ENCODE results near the gene MPIG6B.

The MPIG6B gene

DNA sequence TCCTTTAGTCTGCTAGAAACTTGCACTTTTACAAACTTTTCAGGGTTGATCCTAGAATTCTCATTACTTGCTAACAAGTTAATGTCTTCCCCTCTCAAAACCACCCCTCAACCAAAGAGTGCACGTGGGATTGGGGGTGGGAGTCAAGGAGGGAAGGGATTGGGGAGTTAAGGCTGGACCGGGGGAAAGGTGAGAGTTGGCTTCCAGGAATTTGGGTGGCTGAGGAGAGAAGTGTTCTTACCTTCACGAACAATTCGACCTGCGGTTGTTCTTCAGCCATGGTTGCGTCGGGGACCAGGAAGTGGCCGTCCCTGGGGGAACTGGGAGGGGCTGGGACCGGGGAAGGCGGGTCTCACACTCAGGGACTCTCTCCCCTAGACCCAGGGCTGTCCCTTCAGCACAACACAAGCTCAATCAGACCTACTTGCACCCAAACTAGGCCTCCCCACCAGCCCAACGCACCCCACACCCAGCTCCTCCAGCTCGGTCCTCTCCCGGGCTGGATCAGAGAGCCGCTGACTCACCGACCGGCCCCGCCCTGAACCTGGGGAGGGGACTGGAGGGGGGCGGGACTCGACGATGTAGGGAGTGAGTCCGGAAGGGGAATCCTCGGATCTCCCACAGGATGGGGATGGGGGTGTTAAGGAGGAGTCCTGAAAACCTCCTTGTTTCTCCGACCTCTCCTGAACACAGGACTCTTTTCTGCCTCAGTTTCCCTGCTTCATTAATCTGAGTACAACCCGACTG lies 13.0 kb downstream of the MPIG6B start, which contains the start of gene CLIC1:
Gene CLIC1, minus strand, starts transcription at position 510 of the 747 bp plus-strand sequence. Its CDS starts 230 bp downstream, at position 280.
- FAIRE-seq: peak; percentile 73
- TF ChIP-seq TAF1 (IDR thresholded peaks at IDR 0.05; ENCODE audit: borderline replicate concordance, low read depth, low read length): peak; percentile 54; the same call in 1 of the 2 replicates
- peak; percentile 62 for TF ChIP-seq POLR2AphosphoS5 (IDR thresholded peaks at IDR 0.05; ENCODE audit: low read depth, low read length)
- peak; percentile 91 for TF ChIP-seq POLR2A (IDR thresholded peaks at IDR 0.05; ENCODE audit: low read depth, low read length)
- DNase-seq (ENCODE audit: insufficient read length): peak; percentile 81

DNA sequence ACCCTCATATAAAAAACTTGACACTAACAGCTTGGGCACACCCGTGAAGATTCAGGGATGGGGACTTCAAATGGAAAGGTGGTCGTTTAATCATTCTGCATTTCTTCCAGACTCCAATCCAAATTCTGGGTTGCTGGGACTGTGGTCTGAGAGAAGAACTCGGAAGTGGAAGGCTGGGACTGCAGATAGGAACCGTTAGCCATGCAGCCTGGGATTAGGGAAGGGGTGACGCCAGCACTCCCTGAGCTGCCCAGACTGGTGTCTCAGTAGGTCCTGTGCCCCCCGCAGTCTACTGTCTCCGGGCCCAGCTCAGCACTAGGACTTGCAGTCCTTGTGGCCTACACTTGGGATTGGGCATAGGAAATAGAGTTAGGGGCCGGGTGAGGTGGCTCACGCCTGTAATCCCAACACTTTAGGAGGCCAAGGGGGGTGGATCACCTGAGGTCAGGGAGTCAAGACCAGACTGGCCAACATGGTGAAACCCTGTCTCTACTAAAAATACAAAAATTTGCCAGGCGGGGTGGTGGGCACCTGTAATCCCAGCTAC lies 13.7 kb downstream of the MPIG6B start:
- TF ChIP-seq TAF1 (IDR thresholded peaks at IDR 0.05; ENCODE audit: borderline replicate concordance, low read depth, low read length): no peak
- TF ChIP-seq POLR2A (IDR thresholded peaks at IDR 0.05; ENCODE audit: low read depth, low read length): no peak
- no peak; the same call in 1 of the 2 replicates for TF ChIP-seq POLR2AphosphoS5 (IDR thresholded peaks at IDR 0.05; ENCODE audit: low read depth, low read length)
- no peak for FAIRE-seq
- DNase-seq (ENCODE audit: insufficient read length): no peak

DNA sequence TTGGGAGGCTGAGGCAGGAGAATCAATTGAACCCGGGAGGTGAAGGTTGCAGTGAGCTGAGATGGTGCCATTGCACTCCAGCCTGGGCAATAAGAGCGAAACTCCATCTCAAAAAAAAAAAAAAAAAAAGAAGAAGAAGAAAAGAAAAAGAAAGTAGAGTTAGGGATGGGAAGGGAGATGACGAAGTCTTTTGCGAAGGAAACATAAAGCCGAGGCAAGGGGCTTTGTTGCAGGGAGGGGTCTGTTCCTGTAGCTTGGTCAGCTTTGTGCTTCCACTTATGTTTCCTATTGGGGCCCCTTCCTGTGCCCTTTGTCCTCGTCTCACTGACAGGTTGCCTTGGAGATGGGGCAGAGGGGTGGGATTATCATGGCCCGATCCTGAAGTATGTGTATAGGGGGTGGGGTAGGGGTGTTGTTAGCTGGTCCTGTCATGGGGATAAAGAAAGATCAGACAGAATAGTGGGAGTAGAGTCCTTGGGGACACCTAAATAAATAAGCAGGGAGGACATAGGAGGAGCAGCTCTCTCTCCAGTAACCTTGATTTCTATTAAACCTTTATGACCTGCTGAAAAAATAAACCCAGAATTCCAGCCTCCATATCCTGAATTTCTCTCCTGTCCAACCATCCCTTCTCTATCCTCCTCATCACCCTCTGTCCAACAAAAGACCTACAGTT lies 14.3 kb downstream of the MPIG6B start:
- FAIRE-seq (no peak), DNase-seq (ENCODE audit: insufficient read length) (no peak)

DNA sequence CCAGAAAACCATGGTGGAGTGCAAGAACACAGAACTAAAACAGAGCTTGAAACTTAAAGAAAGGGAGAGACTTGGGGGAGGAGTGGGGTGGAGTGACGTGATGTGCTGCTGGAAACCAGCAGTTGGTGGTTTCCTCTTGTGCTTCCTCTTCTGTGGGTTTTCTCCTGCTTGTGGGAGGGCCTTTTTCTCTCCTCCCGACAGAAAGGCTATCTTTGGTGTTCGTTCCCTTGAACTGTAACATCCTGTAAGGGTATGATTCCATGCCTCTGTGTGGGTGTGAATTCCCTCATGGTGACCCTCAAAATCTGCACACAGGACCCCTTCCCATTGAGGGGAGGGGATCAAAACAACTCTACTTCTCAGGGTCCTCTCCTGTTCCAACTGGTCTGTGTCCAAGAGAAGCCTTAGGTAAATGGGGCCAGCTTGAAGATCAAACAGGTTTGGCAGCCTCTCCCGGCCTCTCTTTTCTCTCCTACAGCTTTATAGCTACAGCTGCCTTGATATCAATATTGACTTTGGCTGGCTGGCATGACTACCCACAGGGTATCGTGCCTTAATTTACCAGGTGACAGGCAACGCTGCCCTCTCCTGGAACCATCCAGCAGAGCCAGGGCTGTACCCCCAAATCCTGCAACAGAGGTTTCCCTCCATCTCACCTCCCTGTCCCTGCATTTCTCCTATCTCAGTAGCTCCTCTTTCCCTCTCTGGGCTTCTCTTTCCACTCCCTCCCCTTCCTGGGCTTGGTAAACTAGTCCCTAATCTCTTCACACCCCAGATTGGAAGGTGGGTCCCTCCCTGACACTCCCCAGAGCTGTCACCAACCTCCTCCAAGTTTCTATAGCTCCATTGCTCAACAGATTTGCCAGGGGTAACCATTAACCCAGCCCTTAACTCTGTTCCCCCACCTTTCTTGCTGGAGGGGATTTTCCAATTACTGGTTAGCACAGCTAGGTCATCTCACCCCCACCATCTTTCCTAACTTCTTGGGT lies 15.1 kb downstream of the MPIG6B start:
- FAIRE-seq (peak; percentile 38), DNase-seq (ENCODE audit: insufficient read length) (peak; percentile 61)
- TF ChIP-seq POLR2AphosphoS5 (IDR thresholded peaks at IDR 0.05; ENCODE audit: low read depth, low read length) (peak; percentile 82; the same call in 1 of the 2 replicates), TAF1 (IDR thresholded peaks at IDR 0.05; ENCODE audit: borderline replicate concordance, low read depth, low read length) (peak; percentile 61; the same call in 1 of the 2 replicates), POLR2A (IDR thresholded peaks at IDR 0.05; ENCODE audit: low read depth, low read length) (peak; percentile 67)

More for the DNA sequence above, 14.3 kb downstream of the MPIG6B start:
- TF ChIP-seq POLR2A (IDR thresholded peaks at IDR 0.05; ENCODE audit: low read depth, low read length) (no peak), POLR2AphosphoS5 (IDR thresholded peaks at IDR 0.05; ENCODE audit: low read depth, low read length) (no peak; the same call in 1 of the 2 replicates), TAF1 (IDR thresholded peaks at IDR 0.05; ENCODE audit: borderline replicate concordance, low read depth, low read length) (no peak)

DNA sequence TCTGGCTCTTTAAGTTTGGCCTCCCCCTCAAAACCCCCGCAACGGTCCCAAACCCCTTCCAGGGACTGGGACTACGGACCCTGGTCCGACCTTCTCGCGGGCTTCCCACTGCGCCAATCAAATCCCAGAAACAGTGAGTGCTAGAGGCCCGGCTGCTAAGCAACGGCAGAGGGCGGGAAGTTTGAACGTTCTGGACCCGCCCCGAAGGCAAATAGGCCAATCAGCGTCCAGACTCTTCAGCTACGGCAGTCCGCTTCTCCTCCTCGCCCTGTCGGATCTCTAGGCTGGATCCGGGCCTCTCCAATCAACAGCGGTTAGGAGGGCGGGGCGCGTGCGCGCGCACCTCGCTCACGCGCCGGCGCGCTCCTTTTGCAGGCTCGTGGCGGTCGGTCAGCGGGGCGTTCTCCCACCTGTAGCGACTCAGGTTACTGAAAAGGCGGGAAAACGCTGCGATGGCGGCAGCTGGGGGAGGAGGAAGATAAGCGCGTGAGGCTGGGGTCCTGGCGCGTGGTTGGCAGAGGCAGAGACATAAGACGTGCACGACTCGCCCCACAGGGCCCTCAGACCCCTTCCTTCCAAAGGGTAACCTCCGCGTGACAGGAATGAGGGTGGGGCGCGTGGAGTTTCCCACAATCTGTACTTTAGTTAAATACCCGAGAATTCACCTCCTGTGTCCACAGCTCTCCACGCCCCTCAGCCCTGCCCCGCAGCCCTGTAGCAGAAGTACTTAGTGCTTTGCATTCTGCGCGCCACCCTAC lies 16.6 kb downstream of the MPIG6B start, which contains the start of gene MSH5:
Gene MSH5, plus strand, starts transcription at position 367 of the 758 bp plus-strand sequence. CDS start 462 bp downstream, outside the sequence.
- DNase-seq (ENCODE audit: insufficient read length) (peak; percentile 89), FAIRE-seq (peak; percentile 96)
- peak; percentile 35; the same call in 1 of the 2 replicates for TF ChIP-seq TAF1 (IDR thresholded peaks at IDR 0.05; ENCODE audit: borderline replicate concordance, low read depth, low read length)
- TF ChIP-seq POLR2A (IDR thresholded peaks at IDR 0.05; ENCODE audit: low read depth, low read length): peak; percentile 78
- peak; percentile 69 for TF ChIP-seq POLR2AphosphoS5 (IDR thresholded peaks at IDR 0.05; ENCODE audit: low read depth, low read length)

DNA sequence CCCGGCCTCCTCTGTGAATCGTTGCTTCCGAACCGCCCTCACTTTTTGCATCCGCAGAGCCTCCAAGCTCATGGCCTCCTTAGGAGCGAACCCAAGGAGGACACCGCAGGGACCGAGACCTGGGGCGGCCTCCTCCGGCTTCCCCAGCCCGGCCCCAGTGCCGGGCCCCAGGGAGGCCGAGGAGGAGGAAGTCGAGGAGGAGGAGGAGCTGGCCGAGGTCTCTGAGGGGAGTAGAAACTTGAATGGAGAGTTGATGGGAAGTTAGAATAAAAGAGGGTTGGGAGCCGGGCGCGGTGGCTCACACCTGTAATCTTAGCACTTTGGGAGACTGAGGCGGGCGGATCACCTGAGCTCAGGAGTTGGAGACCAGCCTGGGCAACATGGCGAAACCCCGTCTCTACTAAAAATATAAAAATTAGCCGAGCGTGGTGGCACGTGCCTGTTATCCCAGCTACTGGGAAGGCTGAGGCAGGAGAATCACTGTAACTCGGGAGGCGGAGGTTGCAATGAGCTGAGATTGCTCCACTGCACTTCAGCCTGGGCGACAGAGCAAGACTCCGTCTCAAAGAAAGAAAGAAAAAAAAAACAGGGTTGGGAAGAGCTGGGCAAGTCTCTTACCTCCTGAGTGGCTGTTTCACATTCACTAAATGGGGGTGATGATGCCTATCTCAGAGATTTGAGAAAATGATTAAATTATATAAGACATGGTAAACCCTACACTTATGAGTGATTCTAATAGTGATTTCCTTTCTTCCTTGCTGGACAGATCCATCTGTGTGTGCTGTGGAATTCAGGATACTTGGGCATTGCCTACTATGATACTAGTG lies 17.4 kb downstream of the MPIG6B start:
- TF ChIP-seq TAF1 (IDR thresholded peaks at IDR 0.05; ENCODE audit: borderline replicate concordance, low read depth, low read length): peak; percentile 31; the same call in 1 of the 2 replicates
- no peak for TF ChIP-seq POLR2AphosphoS5 (IDR thresholded peaks at IDR 0.05; ENCODE audit: low read depth, low read length)
- peak; percentile 47 for DNase-seq (ENCODE audit: insufficient read length)
- FAIRE-seq: no peak

DNA sequence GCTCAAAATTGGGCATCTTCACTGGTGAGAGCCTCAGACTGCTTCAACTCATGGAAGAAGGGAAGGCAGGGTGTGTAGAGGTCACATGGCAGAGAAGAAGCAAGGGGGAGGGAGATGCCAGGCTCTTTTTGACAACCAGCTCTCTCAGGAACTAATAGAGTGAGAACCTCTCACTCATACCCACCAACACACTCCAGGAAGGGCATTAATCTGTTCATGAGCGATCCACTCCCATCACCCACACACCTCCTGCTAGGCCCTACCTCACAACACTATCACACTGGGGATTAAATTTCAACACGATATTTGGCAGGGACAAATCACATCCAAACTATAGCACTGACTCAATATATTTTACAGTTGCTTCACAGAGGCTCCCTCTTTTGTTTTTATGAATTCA lies 18.6 kb downstream of the MPIG6B start:
- DNase-seq (ENCODE audit: insufficient read length) (no peak), FAIRE-seq (no peak)
- no peak for TF ChIP-seq TAF1 (IDR thresholded peaks at IDR 0.05; ENCODE audit: borderline replicate concordance, low read depth, low read length)
- no peak for TF ChIP-seq POLR2A (IDR thresholded peaks at IDR 0.05; ENCODE audit: low read depth, low read length)
- no peak for TF ChIP-seq POLR2AphosphoS5 (IDR thresholded peaks at IDR 0.05; ENCODE audit: low read depth, low read length)

DNA sequence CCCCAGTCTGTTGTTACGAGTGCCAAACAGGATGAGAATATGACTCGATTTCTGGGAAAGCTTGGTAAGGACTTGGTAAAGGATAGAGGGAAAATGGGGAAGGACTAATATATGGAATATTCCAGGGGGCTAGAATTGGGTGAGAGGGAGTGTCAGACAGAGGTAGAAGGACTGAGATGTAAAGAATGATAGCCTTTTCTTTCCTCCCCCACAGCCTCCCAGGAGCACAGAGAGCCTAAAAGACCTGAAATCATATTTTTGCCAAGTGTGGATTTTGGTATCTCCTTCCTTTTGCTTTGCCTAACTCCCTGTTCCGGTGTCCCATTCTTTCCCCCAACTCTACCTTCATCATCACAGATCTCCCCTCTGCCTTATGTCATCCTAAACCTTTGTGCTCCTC lies 19.7 kb downstream of the MPIG6B start:
- FAIRE-seq (no peak), DNase-seq (ENCODE audit: insufficient read length) (no peak)
- TF ChIP-seq POLR2A (IDR thresholded peaks at IDR 0.05; ENCODE audit: low read depth, low read length) (no peak), TAF1 (IDR thresholded peaks at IDR 0.05; ENCODE audit: borderline replicate concordance, low read depth, low read length) (no peak), POLR2AphosphoS5 (IDR thresholded peaks at IDR 0.05; ENCODE audit: low read depth, low read length) (no peak)

DNA sequence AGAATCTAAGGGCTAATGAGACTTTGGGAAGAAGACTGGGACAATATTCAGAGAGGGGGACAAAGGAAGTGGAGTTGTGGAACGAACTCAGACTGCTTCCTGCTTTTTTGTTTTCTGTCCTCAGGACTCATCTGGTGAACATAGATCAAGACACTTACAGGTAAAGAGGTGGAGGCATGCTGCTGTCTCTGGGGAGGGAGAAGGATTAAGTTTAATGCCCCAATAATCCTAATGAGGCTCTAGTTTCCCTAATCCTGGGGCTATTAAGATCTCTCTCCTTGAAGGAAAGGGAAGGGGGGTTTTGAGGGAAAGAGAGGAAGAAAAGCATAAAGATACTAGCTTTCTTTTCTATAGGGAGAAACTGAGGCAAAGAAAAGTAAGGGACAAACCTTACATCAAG lies 21.2 kb downstream of the MPIG6B start:
- FAIRE-seq (no peak), DNase-seq (ENCODE audit: insufficient read length) (no peak)
- TF ChIP-seq TAF1 (IDR thresholded peaks at IDR 0.05; ENCODE audit: borderline replicate concordance, low read depth, low read length): no peak
- TF ChIP-seq POLR2AphosphoS5 (IDR thresholded peaks at IDR 0.05; ENCODE audit: low read depth, low read length): no peak
- no peak for TF ChIP-seq POLR2A (IDR thresholded peaks at IDR 0.05; ENCODE audit: low read depth, low read length)

Data from GM12892 (cell line).